Myometrial cell (primary cell): ENCODE data around the gene SMIM3. TPM values are rescaled to one million over a fixed set of nuclear protein-coding genes. Genes with fewer than 3 reads are reported as not detected.

Experiments
- total RNA-seq: library from RNA; depleted of rRNA; stranded (reverse); fragments of >200 nt; gene quantifications from 2 replicates; pipeline ENCODE4 v1.2.3, GENCODE V29; 2015

SMIM3 gene, protein sequence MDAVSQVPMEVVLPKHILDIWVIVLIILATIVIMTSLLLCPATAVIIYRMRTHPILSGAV
- 69.5 and 70.7 TPM in 2 replicates for total RNA-seq

GRCh38 chr5:150778517-150779396 is at the start of gene SMIM3:
SMIM3 (plus strand) TSS chr5:150778757; CDS start chr5:150795441, 16,684 bp downstream.

DNA sequence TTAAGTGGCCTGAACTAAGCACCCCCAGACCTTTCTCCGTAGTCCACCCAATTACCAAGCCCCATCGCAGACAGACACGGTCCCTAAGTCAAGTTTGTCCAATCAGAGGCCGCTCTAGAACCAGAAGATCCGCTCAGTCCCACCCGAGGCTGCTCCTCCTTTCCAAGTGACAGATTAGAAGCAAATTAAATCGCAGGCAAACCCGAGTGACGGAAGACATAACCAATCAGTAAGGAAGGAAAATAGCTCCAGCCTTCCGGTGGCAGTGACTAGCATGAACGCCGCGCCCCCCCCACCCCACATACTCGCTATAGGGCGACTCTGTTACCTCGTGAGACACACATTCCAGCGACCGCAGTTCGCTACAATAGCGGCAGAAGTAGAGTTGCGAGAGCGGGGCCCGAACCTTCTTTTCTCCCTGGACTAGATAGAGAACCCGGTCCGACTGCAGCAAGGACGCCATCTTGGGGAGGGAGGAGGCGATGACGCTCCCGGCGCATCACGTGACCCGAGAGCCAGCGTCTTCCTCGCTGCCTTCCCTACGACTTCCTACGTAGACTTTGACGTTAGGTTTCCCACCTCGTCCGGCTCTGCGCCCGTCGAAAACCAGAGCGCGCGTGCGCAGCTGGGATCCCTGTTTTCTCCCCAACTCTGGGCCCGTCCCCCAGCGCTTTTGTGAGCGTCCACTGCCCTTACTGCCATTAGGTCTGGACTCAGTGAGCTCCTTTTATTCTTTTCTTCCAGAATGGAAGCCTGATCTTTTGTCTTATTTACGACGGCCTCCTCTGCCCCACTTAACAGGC is 19.8 kb upstream of the SMIM3 start, which contains the start of gene DCTN4:
Gene DCTN4, minus strand, starts transcription at position 487 of the 803 bp plus-strand sequence. Its CDS starts 24 bp downstream, at position 463.

DNA sequence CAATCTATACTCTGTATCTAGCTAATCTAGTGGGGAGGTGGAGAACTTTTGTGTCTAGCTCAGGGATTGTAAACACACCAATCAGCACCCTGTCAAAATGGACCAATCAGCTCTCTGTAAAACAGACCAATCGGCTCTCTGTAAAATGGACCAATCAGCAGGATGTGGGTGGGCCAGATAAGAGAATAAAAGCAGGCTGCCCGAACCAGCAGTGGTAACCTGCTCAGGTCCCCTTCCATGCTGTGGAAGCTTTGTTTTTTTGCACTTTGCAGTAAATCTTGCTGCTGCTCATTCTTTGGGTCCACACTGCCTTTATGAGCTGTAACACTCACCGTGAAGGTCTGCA is 67.7 kb downstream of the SMIM3 start, which contains the start of gene IRGM:
Gene IRGM, plus strand, starts transcription at position 214 of the 346 bp plus-strand sequence. CDS start 1,603 bp downstream, outside the sequence.

Other genes starting within 250 kb of the SMIM3 start
- gene SYNPO, start 138.1 kb upstream of the SMIM3 start, total RNA-seq, result 4.6 and 7.6 TPM in 2 replicates
- gene MYOZ3, start 117.5 kb upstream of the SMIM3 start, total RNA-seq, result not detected in 2 replicates
- 21.8 and 30.0 TPM in 2 replicates for gene RBM22, start 77.7 kb upstream of the SMIM3 start, total RNA-seq
- 44.4 and 55.1 TPM in 2 replicates for gene DCTN4, start 19.7 kb upstream of the SMIM3 start, total RNA-seq
- not detected in 2 replicates for gene IRGM, start 67.8 kb downstream of the SMIM3 start, total RNA-seq
- 3.2 and 5.7 TPM in 2 replicates for gene ZNF300, start 126.2 kb downstream of the SMIM3 start, total RNA-seq
- gene GPX3, start 241.8 kb downstream of the SMIM3 start, total RNA-seq, result 2.7 and 10.1 TPM in 2 replicates